HG03469 (cell line): Measurements from ENCODE around the gene PIP4P1.
"Not testable (repeated sequence)": the region's sequence is repeated elsewhere in the genome, so short reads cannot be mapped to it uniquely, and the experiment has no call there.

Source experiments
- ATAC-seq: cut with Tn5 transposase; IDR thresholded peaks from one replicate; pipeline ENCODE4 v1.9.1; 2021; ENCODE audit warnings: mild to moderate bottlenecking, moderate library complexity, moderate number of reproducible peaks; ENCODE audit not compliant: unreplicated experiment

PIP4P1 gene

DNA sequence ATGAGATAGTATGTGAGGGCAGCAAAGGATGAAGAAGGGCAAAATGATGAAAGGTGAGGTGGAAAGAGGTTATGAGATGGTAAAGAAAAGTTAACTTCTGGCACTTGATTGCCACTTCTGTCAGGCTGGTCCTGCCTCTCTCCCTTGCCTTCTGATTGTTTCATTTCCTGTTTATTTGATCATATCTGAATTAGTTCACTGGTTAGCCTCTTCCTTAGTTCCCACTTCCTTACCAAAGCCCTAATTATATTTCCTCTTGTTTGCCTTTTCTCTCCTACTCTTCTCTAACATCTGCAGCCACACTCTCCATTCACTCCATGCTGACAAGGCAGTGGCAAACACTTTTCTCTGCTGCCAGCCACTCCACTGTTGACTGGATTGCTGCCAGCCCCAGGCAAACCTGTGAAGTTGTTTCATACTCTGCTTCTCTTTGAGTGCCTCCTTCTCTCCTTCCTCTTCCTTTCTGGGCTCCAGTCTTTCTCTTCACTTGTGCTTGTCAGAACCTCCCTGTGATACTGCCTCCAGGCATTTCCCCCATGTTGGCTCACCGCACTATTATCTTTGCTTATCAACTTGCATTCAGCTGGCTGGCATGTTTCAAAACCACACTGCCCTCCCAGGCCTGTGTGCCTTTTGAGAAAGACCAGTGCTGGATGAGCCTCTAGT lies 16.1 kb upstream of the PIP4P1 start:
- ATAC-seq, result no peak

DNA sequence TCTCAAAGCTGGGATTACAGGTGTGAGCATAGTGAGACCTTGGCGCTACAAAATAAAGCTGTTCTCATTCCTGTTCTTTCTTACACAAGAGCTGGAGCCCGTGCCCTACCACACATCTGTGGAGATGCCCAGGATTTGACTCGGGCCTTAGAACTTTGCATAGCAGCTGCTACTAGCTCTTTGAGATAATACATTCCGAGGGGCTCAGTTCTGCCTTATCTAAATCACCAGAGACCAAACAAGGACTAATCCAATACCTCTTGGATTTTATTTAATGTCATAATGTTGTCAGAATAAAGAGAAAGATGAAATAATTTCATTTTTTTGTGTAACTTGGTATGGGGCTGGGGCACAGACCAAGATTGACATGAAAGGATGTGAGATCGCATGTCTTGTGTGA lies 15.5 kb upstream of the PIP4P1 start:
- ATAC-seq, result no peak

DNA sequence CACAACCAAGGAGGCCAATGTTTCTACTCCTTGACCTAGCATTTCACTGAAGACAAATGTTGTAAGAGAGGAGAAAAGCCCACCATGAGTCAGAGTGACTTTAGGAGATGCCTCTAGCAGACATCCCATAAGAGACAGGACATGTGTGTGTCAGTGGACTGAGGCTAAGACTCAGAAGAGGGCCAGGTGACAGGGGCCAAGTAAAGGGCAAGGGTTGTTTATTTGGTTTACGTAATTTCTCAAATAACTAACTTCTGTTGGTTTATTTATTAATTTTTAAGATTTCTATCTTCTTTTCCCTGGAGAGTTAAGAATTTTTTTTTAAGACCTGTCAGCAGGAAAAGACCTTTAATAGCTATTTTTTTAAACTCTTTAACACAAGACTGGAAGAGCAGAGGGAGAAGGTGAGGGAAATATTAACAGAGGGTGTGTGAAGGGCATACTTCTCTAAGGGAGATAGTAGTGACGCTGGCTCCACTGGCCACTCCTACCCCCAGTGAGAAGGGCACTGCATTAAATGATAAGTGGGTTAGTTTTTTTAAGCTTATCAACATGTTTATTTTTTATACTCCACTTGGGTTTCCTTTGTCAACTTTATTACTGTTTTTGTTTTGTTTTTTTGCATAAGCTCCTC lies 11.4 kb upstream of the PIP4P1 start:
- no peak for ATAC-seq

DNA sequence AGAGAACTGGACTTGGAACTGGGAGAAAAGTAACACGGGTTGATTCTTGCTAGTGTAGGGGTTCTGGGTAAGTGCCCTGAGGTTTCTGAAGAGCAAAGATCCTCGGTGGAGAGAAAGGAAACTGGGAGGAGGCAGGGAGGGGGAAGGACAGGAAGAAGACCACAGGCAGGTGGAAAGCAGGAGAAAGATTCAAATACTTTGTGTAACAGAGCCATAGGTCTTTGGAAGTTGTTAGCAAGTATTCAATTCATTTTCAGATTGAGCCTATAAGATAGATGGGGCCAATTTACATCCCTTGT lies 9.3 kb upstream of the PIP4P1 start:
- ATAC-seq, result no peak

DNA sequence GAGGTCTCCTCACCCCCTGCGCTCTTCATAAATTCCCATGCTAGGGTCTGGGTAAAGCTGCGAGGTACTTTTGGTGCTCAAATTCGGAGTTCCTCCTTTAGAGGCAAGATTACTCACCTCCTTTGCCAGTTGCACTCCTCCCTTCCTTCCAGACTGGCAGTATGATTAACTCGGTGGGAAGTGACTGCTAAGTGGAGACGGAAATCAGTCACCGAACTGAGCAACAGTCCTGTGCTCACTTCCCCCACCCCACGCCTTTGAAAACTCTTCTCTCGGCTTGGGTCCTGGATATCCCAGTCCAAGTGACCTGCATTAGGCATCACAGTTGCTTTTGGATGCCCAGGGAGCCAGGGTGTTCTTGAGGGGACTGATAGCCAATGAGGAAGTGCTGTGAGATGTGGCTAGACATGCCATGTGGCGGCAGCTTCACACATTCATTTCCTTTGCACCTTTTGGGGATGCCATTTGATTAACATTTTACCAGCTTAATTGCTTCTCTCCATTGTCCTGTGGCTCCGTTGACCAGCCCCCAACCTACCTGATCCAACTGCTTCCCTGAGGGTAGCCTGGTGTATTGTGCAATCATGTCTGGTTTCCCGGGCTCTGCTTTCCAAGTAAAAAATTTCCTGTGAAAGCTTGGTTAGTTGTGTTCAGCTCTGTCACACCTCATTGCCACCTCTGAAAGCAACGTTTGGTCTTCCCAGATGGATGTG lies 8.8 kb upstream of the PIP4P1 start:
- peak; percentile 8 for ATAC-seq

DNA sequence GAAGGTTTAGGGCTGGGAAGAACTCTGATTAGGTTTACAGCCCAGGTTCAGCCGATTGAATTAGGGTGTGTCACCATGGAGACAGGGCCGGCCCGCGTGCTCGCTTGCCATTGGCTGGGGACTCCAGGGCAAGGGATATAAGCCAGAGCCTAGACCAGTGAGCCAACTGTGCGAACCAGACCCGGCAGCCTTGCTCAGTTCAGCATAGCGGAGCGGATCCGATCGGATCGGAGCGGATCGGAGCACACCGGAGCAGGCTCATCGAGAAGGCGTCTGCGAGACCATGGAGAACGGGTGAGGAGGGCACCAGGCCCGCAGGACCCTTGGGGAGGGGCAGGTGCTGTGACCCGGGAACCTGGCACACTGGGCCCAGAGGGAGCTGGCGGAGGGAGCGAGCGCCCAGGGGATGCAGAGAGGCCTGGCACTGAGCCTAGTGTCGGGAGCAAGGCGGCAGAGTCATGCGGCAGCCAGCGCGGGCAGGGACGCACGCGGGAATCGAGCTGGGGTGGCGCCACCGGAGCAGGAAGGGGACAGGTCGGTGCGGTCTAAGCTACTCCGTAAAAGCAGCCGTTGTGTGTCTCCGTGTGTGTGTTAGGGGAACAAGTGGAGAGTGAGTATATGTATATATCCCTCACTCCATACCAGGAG lies 8.1 kb upstream of the PIP4P1 start, which contains the start of gene PNP:
Gene PNP (plus strand): TSS at position 165 of the 648 bp plus-strand sequence. CDS start 119 bp downstream, at position 284.
- ATAC-seq, result peak; percentile 89

DNA sequence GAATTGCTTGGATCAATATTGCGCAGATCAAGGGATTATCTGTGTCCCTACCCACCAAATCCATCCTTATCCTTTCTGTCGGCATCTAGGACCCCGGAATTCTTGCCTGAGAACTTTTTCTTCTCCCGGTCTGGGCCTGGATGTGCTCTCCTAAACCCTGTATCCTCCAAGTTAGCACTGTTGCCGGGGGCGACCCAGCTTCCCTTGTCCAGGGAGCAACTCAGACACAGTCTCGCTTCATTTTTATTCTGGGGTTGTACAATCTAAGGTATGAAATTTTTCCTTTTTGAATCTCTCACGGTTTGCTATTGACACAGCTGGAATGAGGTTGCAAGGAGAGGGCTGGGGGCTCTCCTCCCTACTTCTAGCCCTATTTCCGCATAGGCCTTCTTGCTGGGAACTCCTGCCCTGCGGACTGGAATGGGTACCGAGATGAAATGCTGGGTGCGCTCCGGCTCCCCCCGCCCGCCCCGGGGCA lies 7.6 kb upstream of the PIP4P1 start:
- ATAC-seq, result no peak

DNA sequence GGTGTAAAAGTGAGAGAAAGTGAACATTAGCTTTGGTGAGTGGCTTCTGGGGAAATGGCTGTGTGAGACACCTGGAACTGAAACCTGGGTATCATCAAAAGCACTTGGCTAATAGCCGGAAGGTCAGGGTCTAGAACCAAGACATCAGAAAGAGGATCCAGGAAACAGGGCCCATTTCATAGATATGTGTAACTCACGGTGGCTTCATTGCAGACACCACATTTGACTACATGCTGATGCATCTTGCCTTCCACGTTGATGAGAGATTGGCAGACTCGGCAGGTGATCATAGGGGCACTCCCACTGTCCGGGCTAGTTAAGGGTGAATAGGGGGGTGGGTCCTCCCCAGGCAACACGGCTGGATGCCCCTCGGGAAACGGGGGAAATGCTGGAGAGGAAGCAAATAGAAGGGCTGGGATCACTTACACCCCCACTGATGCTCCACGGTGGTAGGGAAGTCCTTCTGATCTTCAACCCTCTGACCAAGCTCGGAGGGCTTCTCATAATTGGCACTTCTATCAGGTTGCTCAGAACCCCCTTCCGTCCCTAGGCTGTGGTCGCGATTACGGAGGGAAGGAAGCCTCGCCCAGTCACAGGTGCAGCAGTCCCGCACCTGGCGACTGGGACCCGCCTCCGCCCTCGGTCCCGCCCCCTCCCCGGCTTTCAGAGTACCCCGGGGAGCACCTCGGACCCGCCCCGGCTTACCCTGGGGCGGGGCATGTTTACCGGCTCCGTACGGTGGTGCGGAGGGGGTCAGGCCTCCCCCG lies 593 bp downstream of the PIP4P1 start:
- ATAC-seq, result no peak

DNA sequence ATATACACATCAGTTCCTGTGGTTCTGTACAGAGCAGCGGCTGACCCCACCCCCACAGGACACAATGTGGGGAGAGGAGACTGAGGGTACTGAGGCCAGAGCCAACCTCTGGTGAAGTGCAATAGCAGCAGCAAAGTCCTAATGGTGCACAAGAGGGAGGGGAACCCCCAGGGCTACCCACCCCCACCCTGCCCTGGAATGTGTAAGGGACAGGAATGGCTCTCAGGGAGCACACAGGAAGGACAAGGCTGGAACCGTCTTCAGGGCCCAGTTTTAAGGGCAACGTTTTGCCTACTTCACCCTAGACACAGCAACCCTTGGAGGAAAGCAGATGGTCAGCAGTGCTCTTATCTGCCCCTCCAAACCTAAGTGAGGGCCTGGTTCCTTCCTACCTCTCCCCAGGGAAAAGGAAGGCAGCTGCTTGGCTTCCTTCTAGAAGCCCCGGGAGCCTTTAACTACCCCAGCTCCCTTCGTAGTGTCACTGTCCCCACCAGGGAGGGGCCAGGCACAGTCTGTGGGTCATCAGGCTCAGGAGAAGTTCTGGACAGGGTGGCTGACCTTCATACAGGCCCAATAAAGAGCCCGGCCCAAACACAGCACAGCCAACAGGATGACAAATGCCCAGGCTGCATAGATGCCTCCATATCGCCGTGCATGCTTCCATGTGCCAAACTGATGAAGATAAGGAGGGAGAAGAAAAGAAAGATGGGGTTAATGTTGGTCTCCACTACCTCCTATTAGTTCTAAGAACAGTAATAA lies 3.0 kb downstream of the PIP4P1 start:
- no peak for ATAC-seq

DNA sequence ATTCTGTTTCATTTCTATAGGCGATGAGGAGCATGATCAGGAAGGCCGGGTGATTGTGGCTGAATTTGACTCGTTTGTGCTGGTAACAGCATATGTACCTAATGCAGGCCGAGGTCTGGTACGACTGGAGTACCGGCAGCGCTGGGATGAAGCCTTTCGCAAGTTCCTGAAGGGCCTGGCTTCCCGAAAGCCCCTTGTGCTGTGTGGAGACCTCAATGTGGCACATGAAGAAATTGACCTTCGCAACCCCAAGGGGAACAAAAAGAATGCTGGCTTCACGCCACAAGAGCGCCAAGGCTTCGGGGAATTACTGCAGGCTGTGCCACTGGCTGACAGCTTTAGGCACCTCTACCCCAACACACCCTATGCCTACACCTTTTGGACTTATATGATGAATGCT lies 4.3 kb downstream of the PIP4P1 start:
- no peak for ATAC-seq

DNA sequence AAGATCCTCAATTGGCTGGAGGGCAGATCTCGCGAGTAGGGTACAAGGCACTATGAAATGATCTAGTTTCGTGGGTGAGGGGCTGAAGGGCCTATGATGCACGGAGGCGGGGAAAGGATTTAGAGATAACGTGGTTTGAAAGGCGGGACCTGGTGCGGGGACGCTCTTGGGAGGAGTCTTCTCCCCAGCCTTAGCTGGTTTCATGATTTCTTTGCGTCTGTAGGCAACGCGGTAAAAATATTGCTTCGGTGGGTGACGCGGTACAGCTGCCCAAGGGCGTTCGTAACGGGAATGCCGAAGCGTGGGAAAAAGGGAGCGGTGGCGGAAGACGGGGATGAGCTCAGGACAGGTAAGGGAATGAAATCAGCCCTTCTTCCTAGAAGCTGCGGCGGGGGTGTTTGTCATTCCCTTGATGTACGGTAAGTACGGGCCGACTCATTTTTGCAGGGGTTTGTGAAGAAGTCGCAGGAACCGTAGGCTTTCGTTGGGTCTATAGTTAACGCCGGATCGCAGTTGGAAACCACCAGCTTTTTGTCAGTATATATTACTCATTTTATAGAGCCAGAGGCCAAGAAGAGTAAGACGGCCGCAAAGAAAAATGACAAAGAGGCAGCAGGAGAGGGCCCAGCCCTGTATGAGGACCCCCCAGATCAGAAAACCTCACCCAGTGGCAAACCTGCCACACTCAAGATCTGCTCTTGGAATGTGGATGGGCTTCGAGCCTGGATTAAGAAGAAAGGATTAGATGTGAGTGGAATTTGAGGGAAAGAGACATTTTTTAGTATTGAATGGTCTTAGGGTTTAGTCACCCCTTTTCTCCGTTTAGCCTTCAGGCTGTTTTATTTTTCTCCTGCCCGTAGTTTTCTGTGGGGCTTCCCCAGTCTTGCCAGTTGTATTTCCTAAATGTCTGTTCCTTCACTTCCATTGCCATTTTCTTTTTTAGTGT lies 5.6 kb downstream of the PIP4P1 start:
- ATAC-seq, result peak; percentile 20

DNA sequence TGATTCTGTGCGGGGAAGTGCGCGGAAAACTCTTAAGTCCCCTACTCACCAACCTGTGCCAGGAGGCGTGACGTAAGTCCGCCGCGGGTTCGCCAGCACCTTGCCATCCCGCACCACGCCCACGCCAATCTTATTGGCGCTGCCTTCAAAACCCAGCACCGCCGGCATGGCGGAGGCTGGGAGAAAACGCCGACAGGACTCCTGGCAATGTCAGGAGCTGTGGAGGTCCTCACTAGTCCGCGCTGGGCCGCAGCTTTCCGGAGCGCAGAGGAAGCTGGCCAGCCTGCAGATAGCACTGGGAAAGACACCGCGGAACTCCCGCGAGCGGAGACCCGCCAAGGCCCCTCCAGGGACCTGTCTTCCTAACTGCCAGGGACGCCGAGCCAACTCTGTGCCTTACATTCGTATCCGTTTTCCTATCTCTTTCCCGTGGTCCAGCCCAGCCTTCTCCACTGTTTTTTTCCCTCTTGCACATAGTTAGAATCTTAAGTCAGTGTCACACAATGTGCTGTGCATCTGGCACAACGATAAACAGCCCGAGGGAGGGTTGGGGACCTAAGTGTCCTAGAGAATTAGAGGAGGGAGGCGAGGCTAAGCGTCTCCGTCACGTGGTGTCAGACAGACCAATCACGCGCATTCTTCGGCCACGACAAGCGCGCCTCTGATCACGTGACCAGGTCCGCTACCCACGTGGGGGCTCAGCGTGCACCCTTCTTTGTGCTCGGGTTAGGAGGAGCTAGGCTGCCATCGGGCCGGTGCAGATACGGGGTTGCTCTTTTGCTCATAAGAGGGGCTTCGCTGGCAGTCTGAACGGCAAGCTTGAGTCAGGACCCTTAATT lies 6.5 kb downstream of the PIP4P1 start, which contains the start of the genes APEX1 and OSGEP:
Gene APEX1 (plus strand): TSS at position 711 of the 839 bp plus-strand sequence. CDS start 420 bp downstream, outside the sequence.
Gene OSGEP (minus strand): TSS at position 297 of the 839 bp plus-strand sequence. CDS start 129 bp downstream, at position 168.
- peak; percentile 76 for ATAC-seq

DNA sequence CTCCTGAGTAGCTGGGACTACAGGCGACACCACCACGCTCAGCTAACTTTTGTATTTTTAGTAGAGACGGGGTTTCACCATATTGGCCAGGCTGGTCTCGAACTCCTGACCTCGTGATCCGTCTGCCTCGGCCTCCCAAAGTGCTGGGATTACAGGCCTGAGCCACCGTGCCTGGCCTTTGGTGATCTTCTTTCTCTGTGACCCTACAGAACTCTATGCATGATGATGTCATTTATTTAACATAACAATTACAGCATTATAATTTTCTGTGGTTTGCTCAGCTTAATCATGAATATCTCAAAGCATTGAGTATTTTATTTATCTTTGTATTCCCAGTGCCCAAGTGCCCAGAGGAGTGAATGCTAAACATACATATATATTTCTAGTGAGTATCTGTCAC lies 8.4 kb downstream of the PIP4P1 start:
- not testable (repeated sequence) for ATAC-seq

DNA sequence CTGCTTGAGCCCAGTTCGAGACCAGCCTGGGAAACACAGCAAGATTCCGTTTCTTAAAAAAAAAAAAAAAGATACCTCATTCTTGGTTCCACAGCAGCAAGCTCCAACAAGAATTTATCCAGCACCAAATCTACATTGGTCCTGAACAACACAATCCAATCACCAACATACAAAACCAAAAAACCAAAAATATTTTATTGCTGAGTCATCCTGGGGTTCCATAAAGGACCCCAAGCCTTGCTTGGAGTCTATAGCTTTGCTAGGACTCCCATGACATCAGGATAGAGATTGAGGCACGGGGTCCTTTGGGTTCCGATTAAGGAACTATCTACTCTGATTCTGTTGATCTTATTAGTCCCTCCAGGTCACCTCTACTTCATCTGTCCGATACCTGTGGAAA lies 14.3 kb downstream of the PIP4P1 start:
- no peak for ATAC-seq

DNA sequence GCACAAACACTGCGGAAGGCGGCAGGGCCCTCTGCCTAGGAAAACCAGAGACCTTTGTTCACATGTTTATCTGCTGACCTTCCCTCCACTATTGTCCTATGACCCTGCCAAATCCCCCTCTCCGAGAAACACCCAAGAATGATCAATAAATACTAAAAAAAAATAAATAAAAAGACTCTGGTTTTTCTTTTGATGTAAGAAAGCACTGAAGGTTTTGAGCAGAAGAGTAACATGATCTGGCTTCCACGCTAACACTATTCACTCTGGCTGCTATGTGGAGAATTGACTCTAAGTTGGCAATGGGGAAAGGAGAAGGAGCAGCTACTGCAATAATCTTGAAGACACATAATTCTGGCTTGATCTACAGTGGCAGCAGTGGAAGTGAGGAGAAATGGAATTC lies 17.6 kb downstream of the PIP4P1 start:
- not testable (repeated sequence) for ATAC-seq

DNA sequence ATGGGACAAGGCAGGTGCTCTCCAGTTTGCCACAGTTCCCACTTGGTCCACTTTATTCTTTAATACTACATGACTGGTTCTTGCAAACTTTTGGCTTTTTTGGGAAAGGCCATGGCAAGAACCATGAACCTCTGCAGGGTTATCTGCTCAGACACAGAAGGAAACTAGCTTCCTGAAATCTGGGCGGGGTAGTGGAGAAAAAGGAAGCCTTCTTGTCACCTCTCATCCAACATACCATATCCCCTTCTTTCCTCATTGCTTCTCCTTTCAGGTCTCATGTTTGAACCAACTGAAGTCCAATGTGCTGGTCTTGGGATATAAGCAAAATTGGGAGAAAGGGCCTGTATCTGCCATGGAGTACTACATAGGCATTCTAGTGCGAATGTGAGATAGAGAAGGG lies 19.8 kb downstream of the PIP4P1 start:
- ATAC-seq, result no peak

DNA sequence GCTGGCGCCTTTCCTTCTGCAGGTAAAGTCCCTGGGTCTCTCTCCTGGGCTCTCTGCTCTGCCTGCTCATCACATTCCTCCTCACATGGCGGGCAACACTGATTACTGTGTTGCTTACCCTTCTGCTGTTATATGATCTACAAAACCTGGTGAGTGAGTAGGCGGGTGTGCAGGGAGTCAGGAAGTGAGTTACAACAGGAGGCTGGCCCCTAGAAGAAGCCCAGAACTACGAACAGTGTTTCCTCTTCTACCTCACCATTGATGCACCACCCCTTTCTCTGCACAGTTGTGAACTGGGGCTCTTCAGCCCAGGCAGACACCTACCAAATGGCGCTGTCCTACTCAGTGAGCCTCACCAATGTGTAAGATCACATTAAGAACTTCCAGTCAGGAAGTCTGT lies 20.4 kb downstream of the PIP4P1 start:
- no peak for ATAC-seq

DNA sequence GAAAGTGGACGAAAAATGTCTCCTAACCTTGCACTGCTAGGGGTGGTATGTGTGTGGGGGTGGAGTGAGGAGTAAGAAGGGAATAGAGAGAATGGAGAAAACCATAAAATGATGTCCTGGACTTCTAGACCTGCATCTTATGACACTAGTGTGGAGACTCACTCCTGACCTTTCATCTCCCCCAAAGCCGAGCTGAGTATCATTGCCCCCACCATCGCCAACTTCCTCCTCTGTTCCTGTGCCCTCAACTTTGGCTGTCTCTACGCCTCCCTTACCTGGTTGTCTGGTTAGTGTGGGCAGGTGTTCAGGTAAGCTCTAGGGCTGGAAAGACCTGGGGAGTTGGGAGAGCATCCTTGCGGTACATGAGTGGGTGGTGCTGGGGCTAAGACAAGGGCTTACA lies 20.8 kb downstream of the PIP4P1 start:
- no peak for ATAC-seq
